ENCODE measurements around the gene RCAN1.
"Not testable (repeated sequence)": the region's sequence is repeated elsewhere in the genome, so short reads cannot be mapped to it uniquely, and the experiment has no call there.

Gene RCAN1

DNA sequence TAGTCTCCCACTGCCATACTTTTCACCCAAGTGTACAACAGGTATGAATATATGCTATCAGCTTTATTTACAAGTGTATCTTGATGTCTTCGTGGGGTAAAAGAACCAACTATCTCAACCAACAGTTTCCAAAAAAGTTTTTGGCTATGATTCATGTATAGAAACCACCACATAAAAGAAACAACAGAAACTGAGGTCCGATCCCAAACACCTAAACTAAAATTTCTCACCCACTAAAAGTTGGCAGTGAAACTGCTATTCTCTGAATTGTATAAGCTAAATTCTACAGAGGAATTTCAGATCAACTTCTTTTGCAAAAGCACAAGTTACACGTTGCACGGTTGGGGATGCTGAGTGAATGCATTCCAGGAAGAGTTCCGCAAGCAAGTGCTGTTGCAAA lies 97.9 kb downstream of the RCAN1 start:
- DNase-seq = no peak

- no peak for DNase-seq
Observed at GRCh38 chr21:34514576-34515115, 100.3 kb downstream of the RCAN1 start.

DNA sequence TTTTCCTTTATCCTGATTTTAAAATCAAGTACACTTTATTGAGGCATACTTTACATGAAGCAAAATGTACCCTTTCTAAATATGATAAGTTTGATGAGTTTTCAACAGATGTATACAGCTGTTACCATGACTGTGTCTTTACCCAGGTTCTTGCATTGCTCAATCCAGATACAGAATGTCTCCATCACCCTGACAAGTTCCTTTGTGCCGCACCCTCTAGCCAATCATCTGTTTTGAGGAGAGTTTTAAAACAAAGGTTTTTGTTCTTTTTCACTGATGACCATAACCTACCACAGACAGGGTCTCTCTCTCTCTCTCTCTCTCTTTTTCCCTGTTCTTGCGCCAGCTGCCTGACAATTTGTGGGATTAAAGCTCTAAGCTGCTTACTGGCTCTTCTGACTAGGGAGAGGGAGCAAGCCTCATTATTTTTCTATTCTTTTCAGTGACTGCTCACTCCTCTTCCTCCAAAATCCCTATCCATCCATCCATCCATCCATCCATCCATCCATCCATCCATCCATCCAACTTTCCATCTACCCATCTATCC lies 101.7 kb downstream of the RCAN1 start:
- no peak for DNase-seq

DNA sequence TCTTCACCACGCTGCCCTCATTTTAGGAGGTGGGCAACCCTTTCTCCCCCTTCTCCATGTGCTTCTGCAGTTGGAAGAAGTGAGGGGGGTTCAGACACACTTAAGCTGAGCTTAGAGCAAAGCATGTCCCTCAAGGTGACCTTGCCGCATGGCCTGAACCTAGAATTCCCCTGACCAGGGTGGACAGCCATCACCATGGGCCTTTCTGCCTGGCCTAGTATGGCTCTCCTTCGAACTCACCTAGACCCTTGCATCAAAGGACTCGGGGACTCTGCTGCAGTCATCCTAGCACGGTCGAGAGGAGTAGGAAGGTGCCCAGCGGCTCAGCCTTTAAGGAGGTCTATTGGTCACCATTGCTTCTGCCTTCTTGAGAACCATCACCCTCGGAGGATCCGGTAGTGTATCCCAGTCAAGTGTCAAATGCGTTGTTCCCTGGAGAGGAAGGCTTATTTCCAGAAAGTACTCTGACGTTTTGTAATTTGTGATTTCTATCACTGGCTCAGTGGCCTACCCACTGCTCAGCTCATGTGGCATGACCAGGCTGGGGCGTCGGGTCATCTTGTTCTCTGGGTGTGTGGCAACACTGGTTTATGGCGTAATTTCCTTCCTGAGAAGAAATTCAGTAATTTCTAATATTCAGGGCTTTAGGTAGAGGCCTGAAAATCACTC lies 103.0 kb downstream of the RCAN1 start, which contains the start of gene KCNE1:
TSS of gene KCNE1 (minus strand) at position 424 of the 669 bp plus-strand sequence. CDS start 62,576 bp downstream, outside the sequence.
- no peak for DNase-seq

DNA sequence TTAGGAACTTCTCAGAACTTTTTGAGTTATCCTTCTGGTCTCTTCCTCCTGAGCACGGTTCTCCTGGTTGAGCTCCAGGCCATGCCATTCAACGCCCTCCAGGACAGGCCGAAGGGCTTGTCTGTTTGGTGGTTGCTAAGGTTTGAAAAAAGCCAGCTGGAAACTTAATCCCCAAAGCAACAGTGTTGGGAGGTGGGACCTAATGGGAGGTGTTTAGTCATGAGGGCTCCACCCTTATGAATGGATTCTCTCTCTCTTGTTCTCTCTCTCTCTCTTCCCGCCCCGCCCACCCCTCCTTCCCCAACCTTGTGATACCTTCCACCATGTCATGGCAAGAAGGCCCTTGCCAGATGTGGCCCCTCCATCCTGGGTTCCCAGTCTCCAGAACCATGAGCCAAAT lies 103.7 kb downstream of the RCAN1 start:
- no peak for DNase-seq

- no peak for DNase-seq
Observed at GRCh38 chr21:34510148-34511142, 104.5 kb downstream of the RCAN1 start.

DNA sequence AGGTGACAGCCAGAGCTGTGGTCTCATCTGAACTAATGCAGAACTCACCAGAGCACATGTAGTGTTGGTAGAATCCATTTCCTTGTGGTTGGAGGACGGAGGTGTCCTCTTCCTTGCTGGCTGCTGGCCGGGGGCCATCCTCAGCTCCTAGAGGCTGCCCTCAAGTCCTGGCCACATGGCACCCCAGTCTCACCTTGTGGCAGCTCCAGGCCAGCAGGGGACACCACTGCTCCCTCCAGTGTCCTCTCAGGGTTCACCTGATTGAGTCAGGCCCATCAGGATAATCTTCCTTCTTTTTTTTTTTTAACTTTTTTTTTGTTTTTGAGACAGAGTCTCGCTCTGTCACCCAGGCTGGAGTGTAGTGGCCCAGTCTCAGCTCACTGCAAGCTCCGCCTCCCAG lies 105.8 kb downstream of the RCAN1 start:
- DNase-seq = no peak

GRCh38 chr21:34504595-34504994 lies 110.3 kb downstream of the RCAN1 start:
- DNase-seq = no peak

DNA sequence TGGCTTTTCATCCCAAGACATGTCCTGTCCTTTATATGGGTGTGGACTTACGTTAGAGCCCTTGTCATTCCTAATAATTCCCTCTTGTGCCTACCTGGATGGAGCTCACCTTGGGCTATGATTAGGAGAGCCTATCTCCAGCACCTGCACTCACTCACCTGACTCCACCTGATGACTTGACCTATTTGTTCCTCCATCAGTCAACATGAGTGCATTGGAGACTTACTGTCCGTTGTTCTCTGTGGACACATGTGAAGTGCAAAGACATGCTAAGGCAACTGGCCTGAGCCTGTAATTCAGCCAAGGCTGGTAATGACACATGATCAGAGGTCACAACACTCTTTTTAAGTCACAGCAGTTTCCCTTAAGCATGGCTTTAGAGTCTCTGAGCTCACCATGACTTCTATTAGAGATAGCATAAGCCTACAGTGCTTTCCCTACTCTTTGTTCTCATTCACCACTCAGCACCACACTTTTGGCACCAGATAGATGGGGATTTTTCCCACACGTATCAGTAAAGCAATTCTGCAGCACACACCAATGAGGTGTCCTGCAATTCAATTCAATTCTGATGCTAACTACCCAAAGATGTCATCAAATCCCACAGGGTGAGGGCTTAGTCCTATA lies 112.3 kb downstream of the RCAN1 start:
- no peak for DNase-seq

- no peak for DNase-seq
Observed at GRCh38 chr21:34501716-34502115, 113.2 kb downstream of the RCAN1 start.

DNA sequence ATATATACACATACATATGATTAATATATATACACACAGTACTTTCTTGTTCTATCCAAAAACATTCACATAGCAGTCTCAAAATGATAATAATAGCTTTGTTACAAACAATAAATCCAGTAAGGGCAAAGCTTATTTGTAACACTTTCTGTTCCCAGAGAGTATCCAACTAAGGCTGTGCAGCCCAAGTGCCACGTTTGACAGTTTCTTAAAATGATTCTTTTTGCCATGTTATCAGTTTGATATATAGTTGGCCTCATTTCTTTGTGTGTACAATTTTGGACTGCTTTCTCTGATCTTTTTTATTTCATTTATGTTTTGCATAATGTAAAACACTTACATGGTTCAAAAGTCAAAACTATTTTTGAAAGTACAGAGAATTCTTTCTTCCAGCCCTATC lies 114.7 kb downstream of the RCAN1 start:
- no peak for DNase-seq

DNA sequence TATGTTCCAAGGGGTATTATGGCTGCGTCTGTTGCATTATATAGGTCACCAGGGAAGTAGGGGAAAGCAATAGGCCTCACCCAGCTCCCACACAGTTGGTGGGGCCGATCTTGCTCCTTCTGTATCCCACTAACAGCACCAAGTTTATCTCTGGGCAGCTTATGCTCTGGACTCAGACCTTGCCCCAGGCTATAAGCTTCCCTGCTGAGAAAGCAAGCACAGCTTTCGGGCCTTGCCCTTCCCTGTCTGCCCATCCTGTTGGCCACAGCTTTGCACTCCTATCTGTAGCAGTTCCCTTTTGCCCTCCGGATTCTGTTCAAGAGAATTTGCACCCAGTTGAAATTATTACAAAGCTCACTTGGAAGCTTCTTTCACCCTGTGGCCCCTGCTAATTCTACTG lies 115.8 kb downstream of the RCAN1 start:
- DNase-seq = no peak

DNA sequence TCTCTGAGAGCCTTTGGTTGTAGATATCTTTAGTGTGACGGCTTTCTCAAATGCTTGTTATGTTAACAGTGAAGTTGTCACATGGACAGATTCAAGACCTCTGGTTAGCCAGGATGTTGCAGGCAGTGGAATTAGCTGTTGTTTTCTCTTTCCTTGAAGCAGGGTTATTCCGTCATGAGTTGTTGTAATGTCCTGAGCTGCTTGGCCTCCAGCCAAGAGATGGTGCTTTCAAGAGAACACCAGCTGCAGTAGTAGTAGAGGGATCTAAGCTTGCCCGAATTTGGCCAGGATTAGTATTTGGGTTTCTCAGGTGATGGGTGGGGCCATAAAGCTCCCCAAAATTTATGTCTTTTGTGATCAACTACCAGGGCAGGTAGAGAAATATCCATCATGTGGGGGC lies 116.3 kb downstream of the RCAN1 start:
- DNase-seq = no peak

DNA sequence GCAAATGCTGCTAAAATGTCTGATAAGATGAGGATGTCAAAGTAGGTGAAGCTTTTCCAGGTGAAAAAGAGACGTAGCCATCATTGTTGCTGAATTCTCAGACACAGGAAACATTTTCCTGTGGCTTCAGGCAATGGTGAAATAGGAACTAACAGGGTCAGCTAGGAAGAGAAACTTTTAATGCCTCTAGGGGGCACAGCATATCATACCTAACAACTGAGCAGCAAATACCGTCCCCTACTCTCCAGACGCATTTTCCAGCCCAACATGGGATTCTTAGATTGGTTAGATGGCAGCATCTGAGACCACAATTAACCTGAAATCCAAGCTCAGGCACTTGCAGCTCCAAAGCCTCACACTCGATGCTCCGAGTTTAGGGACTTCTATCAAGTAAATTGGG lies 131.1 kb downstream of the RCAN1 start:
- DNase-seq = not testable (repeated sequence)

DNA sequence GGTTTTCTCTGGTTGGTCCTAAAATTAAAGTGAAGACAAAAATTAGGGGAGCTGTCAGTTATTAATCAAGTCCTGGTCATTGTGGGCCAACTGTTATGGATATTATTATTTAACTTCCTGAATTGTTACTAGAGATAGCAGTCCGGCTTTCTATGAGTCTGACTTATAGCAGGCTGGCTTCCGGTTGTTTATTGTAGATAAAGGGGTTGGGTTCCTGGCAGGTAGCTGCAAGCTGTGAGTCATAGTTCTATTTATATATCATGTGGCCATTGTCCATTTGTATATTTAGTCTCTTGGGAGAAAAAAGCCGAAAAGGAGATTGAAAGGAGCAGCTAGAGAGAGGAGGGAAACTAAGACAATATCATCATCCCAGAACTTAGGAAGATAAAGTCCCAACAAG lies 131.5 kb downstream of the RCAN1 start:
- not testable (repeated sequence) for DNase-seq

GRCh38 chr21:34467333-34467732 lies 147.6 kb downstream of the RCAN1 start:
- not testable (repeated sequence) for DNase-seq

Measured in right kidney (tissue), 1 donor.